CD4-positive, CD25-positive, alpha-beta regulatory T cell (primary cell): ENCODE results near the gene TTLL5. TPM values are rescaled to one million over a fixed set of nuclear protein-coding genes. Genes with fewer than 3 reads are reported as not detected.

Experiments
- ATAC-seq, 2 donors: fragments of 150-1000 bp; cut with Tn5 transposase; one replicate each; pipeline ENCODE4 v1.10.0; 2021; ENCODE audit warnings: low read depth in 2 of 2, moderate number of reproducible peaks in 2 of 2, moderate library complexity in 1 of 2
- DNase-seq, 3 donors: peaks; one replicate each; pipeline versions ENCODE4 v3.0.0 to v3.0.0-alpha.2; 2012 to 2022; ENCODE audit warnings: mixed read lengths in 1 of 3
- H3K27ac ChIP-seq: one replicate; pipeline ENCODE4 v1.7.0; 2013; ENCODE audit warnings: mild to moderate bottlenecking, low read length; ENCODE audit not compliant: insufficient read depth, poor library complexity, severe bottlenecking
- H3K27me3 ChIP-seq: one replicate; pipeline ENCODE4 v1.7.0; 2013; ENCODE audit warnings: low read length; ENCODE audit not compliant: control insufficient read depth, insufficient read depth
- H3K36me3 ChIP-seq: one replicate; pipeline ENCODE4 v1.7.0; 2013; ENCODE audit warnings: mild to moderate bottlenecking, low read length, moderate library complexity; ENCODE audit not compliant: control insufficient read depth, insufficient read depth
- H3K4me1 ChIP-seq: 2 replicates; pipeline ENCODE4 v1.7.0; 2013; ENCODE audit warnings: mild to moderate bottlenecking, low read length; ENCODE audit not compliant: insufficient read depth, control insufficient read depth, poor library complexity, severe bottlenecking
- H3K4me3 ChIP-seq: one replicate; pipeline ENCODE4 v1.7.0; 2013; ENCODE audit warnings: low read depth, mild to moderate bottlenecking, low read length, moderate library complexity
- H3K9me3 ChIP-seq, 2 experiments: 1 replicate in 1 of 2; 2 replicates in 1 of 2; pipeline ENCODE4 v1.7.0; 2013; ENCODE audit warnings: low read length in 2 of 2, mild to moderate bottlenecking in 1 of 2, moderate library complexity in 1 of 2; ENCODE audit not compliant: control insufficient read depth in 2 of 2
- H3K27ac Mint-ChIP-seq, 3 donors: one replicate each; pipeline ENCODE4 v1.8.0; 2020 to 2022; ENCODE audit warnings: mild to moderate bottlenecking in 3 of 3, mixed read lengths in 3 of 3, moderate library complexity in 2 of 3
- H3K27me3 Mint-ChIP-seq: one replicate; pipeline ENCODE4 v1.8.0; 2022; ENCODE audit warnings: mild to moderate bottlenecking, mixed read lengths
- H3K36me3 Mint-ChIP-seq: one replicate; pipeline ENCODE4 v1.8.0; 2020; ENCODE audit warnings: mixed read lengths
- H3K4me1 Mint-ChIP-seq, 4 donors: one replicate each; pipeline ENCODE4 v1.8.0; 2020 to 2022; ENCODE audit warnings: mixed read lengths in 4 of 4, mild to moderate bottlenecking in 1 of 4
- H3K4me3 Mint-ChIP-seq, 4 donors: one replicate each; pipeline ENCODE4 v1.8.0; 2020 to 2022; ENCODE audit warnings: mild to moderate bottlenecking in 4 of 4, mixed read lengths in 4 of 4, moderate library complexity in 3 of 4
- H3K9me3 Mint-ChIP-seq, 7 donors: one replicate each; pipeline ENCODE4 v1.8.0; 2020 to 2022; ENCODE audit warnings: mixed read lengths in 7 of 7, mild to moderate bottlenecking in 3 of 7, moderate library complexity in 2 of 7
- polyA plus RNA-seq, 4 donors: library from polyadenylated mRNA; unstranded; fragments of 300-500 nt; fragmentation: Illumina TruSeq; gene quantifications; one replicate each; pipeline ENCODE4 v1.2.3, GENCODE V29; 2021
- total RNA-seq: library from RNA; stranded (reverse); gene quantifications from one replicate; pipeline ENCODE4 v1.2.3, GENCODE V29; 2022

Gene TTLL5
- total and polyA plus RNA-seq, 5 donors from 2014 or later = 4.9 to 39.2 (median 8.7) TPM

DNA sequence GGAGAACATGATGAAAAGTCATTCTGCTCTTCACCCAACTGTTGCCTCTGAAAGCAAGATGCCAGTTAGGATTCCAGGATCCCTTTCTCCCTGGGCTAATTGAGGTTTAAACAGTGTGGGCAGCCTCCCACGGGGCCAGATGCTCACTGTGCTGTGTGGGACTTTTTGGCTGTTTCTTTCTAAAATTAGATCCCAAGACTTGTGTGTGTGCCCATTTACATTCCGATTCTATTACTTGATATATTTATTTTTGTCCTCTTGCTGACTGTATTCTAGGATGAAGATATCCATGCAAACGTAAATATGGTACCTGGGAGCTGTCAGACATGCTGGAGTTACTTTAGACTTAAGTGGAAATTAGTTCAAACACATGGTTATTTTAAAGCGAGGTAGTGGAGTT is 330.7 kb downstream of the TTLL5 start:
- no peak for DNase-seq
- no peaks in the 10 kb centered on the region for H3K9me3 ChIP-seq
- H3K27me3 ChIP-seq = no peaks in the 10 kb centered on the region
- H3K4me3 ChIP-seq = no peak overlapping the region
- H3K4me1 Mint-ChIP-seq = peaks cover 0 to 8% (median 1%) of the 10 kb centered on the region in 4 donors
- no peak overlapping the region for H3K4me3 Mint-ChIP-seq
- H3K36me3 Mint-ChIP-seq = peaks cover 46% of the 10 kb centered on the region
- peaks cover 3% of the 10 kb centered on the region for H3K36me3 ChIP-seq
- H3K9me3 Mint-ChIP-seq = no peaks in the 10 kb centered on the region
- ATAC-seq = no peak
- no peaks in the 10 kb centered on the region for H3K4me1 ChIP-seq
- H3K27ac ChIP-seq = no peak overlapping the region
- H3K27ac Mint-ChIP-seq = no peak overlapping the region
- H3K27me3 Mint-ChIP-seq = no peaks in the 10 kb centered on the region

DNA sequence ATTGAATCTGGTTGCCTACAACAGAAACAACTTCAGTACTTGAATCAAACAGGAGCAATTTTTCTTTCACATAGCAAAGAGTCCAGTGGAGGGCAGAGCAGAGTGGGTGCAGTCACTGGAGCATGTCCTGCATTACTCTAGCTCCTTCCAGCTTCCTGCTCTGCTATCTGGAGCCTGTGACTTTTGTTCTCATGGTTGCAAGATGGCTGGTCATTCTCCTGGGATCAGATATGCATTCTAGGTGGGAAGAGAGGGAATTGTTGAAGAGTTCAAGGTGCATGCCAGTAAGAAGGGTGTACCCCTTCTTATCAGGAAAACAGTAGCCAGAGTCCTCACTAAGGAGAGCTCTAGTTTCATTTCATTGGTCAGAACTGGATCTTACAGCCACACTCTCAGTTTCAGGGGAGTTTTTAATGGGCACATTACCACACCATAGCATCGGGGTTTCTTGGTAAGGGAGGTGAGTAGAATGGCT is 332.6 kb downstream of the TTLL5 start:
- Histone ChIP-seq H3K4me1 (no peaks in the 10 kb centered on the region), H3K27ac (no peak overlapping the region), H3K36me3 (peaks cover 11% of the 10 kb centered on the region), H3K27me3 (no peaks in the 10 kb centered on the region), H3K9me3 (no peaks in the 10 kb centered on the region), H3K4me3 (no peak overlapping the region)
- Mint-ChIP-seq H3K27me3 (no peaks in the 10 kb centered on the region), H3K36me3 (peaks cover 58% of the 10 kb centered on the region), H3K27ac (peak overlapping the region in 1 of 3 donors; percentile 5), H3K4me1 (peaks cover 0 to 5% (median 0%) of the 10 kb centered on the region in 4 donors), H3K4me3 (no peak overlapping the region), H3K9me3 (no peaks in the 10 kb centered on the region)
- DNase-seq = no peak
- ATAC-seq = no peak

DNA sequence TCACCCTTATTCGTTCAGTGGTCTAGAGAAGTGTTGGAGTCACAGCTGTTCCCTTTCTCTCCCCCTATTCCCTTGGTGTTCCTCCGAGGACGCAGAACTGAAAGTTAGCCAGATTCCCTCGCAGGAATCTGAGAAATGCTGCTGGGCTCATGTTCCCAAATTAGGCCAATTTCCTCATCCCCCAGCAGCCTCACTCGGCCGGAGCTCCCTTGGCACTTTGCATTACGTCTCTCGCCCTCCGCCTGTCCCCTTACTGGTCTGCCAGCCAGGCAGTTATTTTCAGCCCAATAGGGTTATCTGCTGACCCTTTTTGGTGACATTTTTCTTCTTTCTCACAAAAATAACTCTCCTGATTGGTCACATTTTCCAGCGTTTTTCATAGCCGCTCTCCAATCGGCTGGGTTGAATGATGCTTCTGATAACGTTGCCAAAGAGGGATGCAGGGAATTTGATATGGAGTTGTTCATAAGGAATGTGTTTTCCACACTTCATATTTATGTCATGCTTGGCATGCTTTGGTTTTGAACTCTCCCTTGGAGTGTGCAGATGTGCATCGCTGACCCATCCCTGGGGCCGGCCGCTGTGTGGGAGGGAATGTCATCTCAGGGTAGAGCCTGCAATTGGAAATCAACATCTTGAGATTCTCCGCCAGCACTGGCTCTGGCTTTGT is 334.5 kb downstream of the TTLL5 start:
- peaks cover 0 to under 1% (median 0%) of the 10 kb centered on the region in 7 donors for H3K9me3 Mint-ChIP-seq
- H3K4me3 Mint-ChIP-seq = no peak overlapping the region
- no peak for DNase-seq
- Histone ChIP-seq H3K27ac (no peak overlapping the region), H3K4me1 (no peaks in the 10 kb centered on the region), H3K36me3 (peaks cover 10% of the 10 kb centered on the region), H3K4me3 (no peak overlapping the region), H3K9me3 (no peaks in the 10 kb centered on the region), H3K27me3 (no peaks in the 10 kb centered on the region)
- H3K27ac Mint-ChIP-seq = no peak overlapping the region
- H3K27me3 Mint-ChIP-seq = no peaks in the 10 kb centered on the region
- ATAC-seq = no peak
- peaks cover 0 to 1% (median 0%) of the 10 kb centered on the region in 4 donors for H3K4me1 Mint-ChIP-seq
- peaks cover 57% of the 10 kb centered on the region for H3K36me3 Mint-ChIP-seq

DNA sequence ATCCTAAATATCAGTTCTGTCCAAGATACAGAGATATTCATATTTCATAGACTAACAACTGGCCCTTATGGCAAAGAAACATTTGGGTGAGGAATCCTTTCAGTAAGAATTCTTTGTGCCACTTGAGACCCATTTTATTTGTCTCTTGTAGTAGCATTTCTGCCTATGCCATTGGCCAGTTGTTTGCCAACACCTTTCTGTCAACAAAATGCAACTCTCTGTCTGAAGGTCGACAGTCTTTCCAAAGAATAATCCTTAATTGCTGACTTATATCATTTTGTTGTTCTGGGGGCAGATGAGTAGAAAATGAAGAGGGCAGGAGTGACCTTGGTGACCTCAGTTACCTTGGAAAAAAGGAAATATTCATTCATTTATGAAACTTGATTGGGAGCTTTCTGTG is 335.4 kb downstream of the TTLL5 start:
- Mint-ChIP-seq H3K4me3 (no peak overlapping the region), H3K27me3 (no peaks in the 10 kb centered on the region), H3K36me3 (peaks cover 63% of the 10 kb centered on the region), H3K27ac (no peak overlapping the region), H3K9me3 (peaks cover 0 to 1% (median 0%) of the 10 kb centered on the region in 7 donors), H3K4me1 (no peaks in the 10 kb centered on the region)
- no peaks in the 10 kb centered on the region for H3K27me3 ChIP-seq
- H3K27ac ChIP-seq = no peak overlapping the region
- H3K36me3 ChIP-seq = peaks cover 16% of the 10 kb centered on the region
- no peak for DNase-seq
- no peaks in the 10 kb centered on the region for H3K9me3 ChIP-seq
- H3K4me1 ChIP-seq = no peaks in the 10 kb centered on the region
- no peak overlapping the region for H3K4me3 ChIP-seq
- no peak for ATAC-seq

DNA sequence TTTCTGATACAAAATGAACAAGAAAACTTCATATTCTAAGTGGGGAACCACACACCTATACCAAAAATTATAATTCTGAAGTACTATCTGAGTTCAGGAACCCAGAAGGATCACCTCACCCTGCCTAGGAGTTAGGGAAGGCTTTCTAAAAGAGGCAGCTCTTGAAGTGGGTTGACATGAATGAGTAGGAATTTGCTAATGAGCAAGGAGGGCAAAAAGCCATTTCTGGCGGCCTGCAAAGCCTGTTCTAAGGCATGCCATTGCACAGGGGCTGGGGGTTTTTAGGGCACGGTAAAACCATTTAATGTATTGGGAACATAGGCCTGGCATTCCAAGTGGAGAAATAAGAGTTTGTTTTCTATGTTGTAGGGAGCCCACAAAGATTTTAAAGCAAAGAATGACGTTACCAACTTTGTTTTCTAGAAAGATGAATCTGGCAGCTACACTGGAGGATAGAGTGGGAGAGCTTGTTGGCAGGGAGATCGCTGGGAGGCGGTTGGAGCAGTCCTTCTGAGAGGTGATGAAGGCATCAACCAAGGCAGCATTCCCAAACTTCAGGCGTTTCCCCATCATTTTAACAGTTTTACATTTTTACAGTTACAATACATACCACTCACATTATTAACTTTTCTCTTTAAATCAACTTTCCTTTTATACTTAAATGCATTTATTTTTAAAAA is 338.6 kb downstream of the TTLL5 start:
- Mint-ChIP-seq H3K9me3 (peaks cover 0 to 9% (median 2%) of the 10 kb centered on the region in 7 donors), H3K27ac (peak overlapping the region in 1 of 3 donors; percentile 48)
- no peak overlapping the region for H3K27ac ChIP-seq

DNA sequence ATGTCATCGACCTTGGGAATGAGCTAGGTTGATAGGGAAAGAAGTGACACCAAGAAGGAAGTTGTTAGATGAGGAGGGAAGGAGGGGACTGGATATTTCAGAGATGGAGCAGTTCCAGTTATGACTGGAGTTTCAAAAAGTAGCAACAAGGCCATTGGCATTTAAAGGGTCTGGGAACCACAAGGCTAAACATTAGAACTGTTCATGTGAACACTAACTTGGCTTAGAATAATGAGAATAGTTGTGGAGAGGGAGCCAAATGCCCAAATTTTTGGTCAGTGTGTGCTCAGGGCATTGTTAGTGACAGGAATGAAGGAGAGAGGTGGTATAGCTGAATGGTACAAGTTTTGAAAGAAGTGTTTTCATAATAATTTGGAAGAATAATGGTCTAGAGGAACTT is 341.3 kb downstream of the TTLL5 start:
- Mint-ChIP-seq H3K36me3 (peaks cover 70% of the 10 kb centered on the region), H3K27me3 (no peaks in the 10 kb centered on the region), H3K4me3 (no peak overlapping the region), H3K9me3 (peaks cover 0 to 13% (median 2%) of the 10 kb centered on the region in 7 donors), H3K27ac (peak overlapping the region in 2 of 3 donors; percentile 15 to 64), H3K4me1 (no peaks in the 10 kb centered on the region)
- DNase-seq = no peak
- no peak overlapping the region for H3K27ac ChIP-seq
- no peaks in the 10 kb centered on the region for H3K27me3 ChIP-seq
- H3K4me1 ChIP-seq = no peaks in the 10 kb centered on the region
- H3K4me3 ChIP-seq = no peak overlapping the region
- peaks cover 0 to 4% of the 10 kb centered on the region in 2 experiments for H3K9me3 ChIP-seq
- no peak for ATAC-seq
- peaks cover 31% of the 10 kb centered on the region for H3K36me3 ChIP-seq

More for the DNA sequence above, 338.6 kb downstream of the TTLL5 start:
- H3K36me3 ChIP-seq = peaks cover 20% of the 10 kb centered on the region
- H3K36me3 Mint-ChIP-seq = peaks cover 65% of the 10 kb centered on the region
- no peaks in the 10 kb centered on the region for H3K4me1 Mint-ChIP-seq
- DNase-seq = no peak
- no peak overlapping the region for H3K4me3 ChIP-seq
- no peaks in the 10 kb centered on the region for H3K27me3 Mint-ChIP-seq
- no peaks in the 10 kb centered on the region for H3K27me3 ChIP-seq
- ATAC-seq = no peak
- no peak overlapping the region for H3K4me3 Mint-ChIP-seq
- no peaks in the 10 kb centered on the region for H3K4me1 ChIP-seq
- H3K9me3 ChIP-seq = peaks cover 0 to 4% of the 10 kb centered on the region in 2 experiments
